ENCODE results near the gene OGFOD1. TPM values are rescaled to one million over a fixed set of nuclear protein-coding genes. Genes with fewer than 3 reads are reported as not detected.
A peak's percentile ranks its signal among the peaks of the same experiment; 100 is the strongest.

OGFOD1 gene
- total RNA-seq (10 to 100 TPM; 19.9 to 26.1 TPM), total RNA-seq (31.5 to 83.1 reads per million in 2 donors)

DNA sequence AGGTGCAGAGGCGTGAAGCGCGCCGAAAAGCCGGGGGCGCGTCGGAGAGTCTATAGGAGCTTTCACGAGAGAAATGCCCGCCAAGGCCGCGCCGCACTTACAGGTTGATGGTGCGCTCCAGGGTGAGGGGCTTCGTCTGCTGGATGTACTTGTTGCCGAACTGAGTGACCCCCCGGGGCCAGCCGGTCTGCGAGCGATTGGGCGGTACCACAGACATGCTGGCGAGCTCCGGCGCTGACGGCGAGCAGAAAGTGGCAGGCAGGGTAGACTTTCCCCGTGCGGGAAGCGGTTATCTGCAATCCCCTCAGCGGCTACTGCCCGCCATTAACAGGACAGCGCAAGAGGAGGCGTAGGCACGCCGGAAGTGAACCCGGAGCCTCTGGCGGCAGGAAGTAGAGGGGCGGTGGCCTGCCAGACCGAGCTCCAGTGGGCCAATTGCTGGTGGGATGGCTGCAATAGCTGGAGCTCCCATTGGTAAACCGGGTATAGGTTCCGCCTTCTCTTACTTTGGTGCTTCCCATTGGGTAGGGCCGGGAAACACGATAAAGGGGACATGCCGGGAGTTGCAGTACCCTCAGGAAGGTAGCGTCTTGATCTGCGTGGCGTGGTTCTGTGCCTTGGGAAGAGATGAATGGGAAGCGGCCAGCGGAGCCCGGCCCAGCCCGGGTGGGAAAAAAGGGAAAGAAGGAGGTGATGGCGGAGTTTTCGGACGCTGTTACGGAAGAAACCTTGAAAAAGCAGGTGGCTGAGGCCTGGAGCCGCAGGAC is at the start of gene OGFOD1, which contains the start of gene NUDT21:
Gene OGFOD1 (plus strand): TSS at position 569 of the 767 bp plus-strand sequence. CDS start 59 bp downstream, at position 628.
Gene NUDT21 (minus strand): TSS at position 347 of the 767 bp plus-strand sequence. CDS start 130 bp downstream, at position 217.
- DNase-seq (peak; percentile 80 to 88 (median 83)), ATAC-seq (peak; percentile 98)
- Mint-ChIP-seq H3K36me3 (ENCODE audit: low read depth) (peaks cover 16% of the 10 kb centered on the region), H3K4me1 (peaks cover 42% of the 10 kb centered on the region), H3K27me3 (no peaks in the 10 kb centered on the region), H3K27ac (peak within 1 kb of the TSS; percentile 98), H3K4me3 (peak within 1 kb of the TSS; percentile 100)
- H3K9me3 ChIP-seq (ENCODE audit: control insufficient read depth, low read length, poor library complexity, severe bottlenecking) = no peaks in the 10 kb centered on the region

GRCh38 chr16:56405977-56406672 is 45.2 kb upstream of the OGFOD1 start:
- no peak for DNase-seq
- Mint-ChIP-seq H3K27me3 (no peaks in the 10 kb centered on the region), H3K4me1 (peaks cover 2% of the 10 kb centered on the region), H3K36me3 (ENCODE audit: low read depth) (peaks cover 9% of the 10 kb centered on the region), H3K4me3 (no peak overlapping the region), H3K27ac (no peak overlapping the region)
- no peaks in the 10 kb centered on the region for H3K9me3 ChIP-seq (ENCODE audit: control insufficient read depth, low read length, poor library complexity, severe bottlenecking)
- ATAC-seq = no peak

- Mint-ChIP-seq H3K27ac (no peak overlapping the region), H3K27me3 (no peaks in the 10 kb centered on the region), H3K4me1 (peaks cover 4% of the 10 kb centered on the region), H3K36me3 (ENCODE audit: low read depth) (peaks cover 5% of the 10 kb centered on the region), H3K4me3 (no peak overlapping the region)
- DNase-seq = no peak
- no peaks in the 10 kb centered on the region for H3K9me3 ChIP-seq (ENCODE audit: control insufficient read depth, low read length, poor library complexity, severe bottlenecking)
- ATAC-seq = no peak
Observed at GRCh38 chr16:56408379-56409098, 42.8 kb upstream of the OGFOD1 start.

DNA sequence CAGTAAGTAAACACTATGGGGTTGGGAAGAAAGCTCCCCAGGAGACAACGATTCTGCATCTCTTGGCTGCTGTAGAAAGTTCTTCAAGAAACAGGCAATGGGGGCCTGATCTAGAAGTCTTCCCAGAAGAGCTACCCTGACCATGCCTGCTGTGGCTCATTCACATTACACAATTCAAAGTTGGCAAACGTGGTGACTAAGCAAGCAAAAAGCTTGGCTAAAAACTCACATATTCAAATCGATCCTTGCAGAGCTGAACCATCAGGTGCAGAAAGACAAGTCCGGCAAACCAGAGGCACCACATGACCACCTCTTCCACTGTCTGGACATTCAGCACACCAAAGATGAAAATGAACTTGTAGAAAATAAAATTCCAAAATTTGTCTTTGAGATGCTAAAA is 42.2 kb upstream of the OGFOD1 start:
- Mint-ChIP-seq H3K36me3 (ENCODE audit: low read depth) (peaks cover 6% of the 10 kb centered on the region), H3K4me3 (no peak overlapping the region), H3K27me3 (no peaks in the 10 kb centered on the region), H3K4me1 (peaks cover 5% of the 10 kb centered on the region), H3K27ac (no peak overlapping the region)
- H3K9me3 ChIP-seq (ENCODE audit: control insufficient read depth, low read length, poor library complexity, severe bottlenecking) = no peaks in the 10 kb centered on the region
- no peak for ATAC-seq
- no peak for DNase-seq

- no peak for DNase-seq
- Mint-ChIP-seq H3K4me1 (peaks cover 13% of the 10 kb centered on the region), H3K27me3 (no peaks in the 10 kb centered on the region), H3K4me3 (no peak overlapping the region), H3K36me3 (ENCODE audit: low read depth) (peaks cover 6% of the 10 kb centered on the region), H3K27ac (no peak overlapping the region)
- ATAC-seq = no peak
- H3K9me3 ChIP-seq (ENCODE audit: control insufficient read depth, low read length, poor library complexity, severe bottlenecking) = no peaks in the 10 kb centered on the region
Observed at GRCh38 chr16:56411123-56411522, 40.2 kb upstream of the OGFOD1 start.

GRCh38 chr16:56411624-56412023 is 39.7 kb upstream of the OGFOD1 start:
- Mint-ChIP-seq H3K27me3 (no peaks in the 10 kb centered on the region), H3K4me3 (no peak overlapping the region), H3K27ac (no peak overlapping the region), H3K36me3 (ENCODE audit: low read depth) (peaks cover 6% of the 10 kb centered on the region), H3K4me1 (peaks cover 13% of the 10 kb centered on the region)
- DNase-seq (no peak), ATAC-seq (no peak)
- H3K9me3 ChIP-seq (ENCODE audit: control insufficient read depth, low read length, poor library complexity, severe bottlenecking) = no peaks in the 10 kb centered on the region

DNA sequence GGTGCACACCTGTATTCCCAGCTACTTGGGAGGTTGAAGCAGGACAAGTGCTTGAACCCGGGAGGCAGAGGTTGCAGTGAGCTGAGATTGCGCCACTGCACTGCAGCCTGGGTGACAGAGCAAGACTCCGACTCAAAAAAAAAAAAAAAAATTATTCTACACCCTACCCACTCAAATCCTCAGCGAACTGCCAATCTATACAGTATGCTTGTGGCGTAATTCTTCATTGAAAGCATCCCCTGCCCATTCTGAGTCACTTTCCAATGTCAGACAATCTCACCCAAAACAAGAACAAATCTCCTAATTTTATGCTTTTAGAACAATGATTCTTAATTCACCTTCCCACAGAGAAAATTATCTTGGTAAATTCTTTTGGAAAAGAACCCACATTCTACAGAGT is 38.0 kb upstream of the OGFOD1 start:
- H3K9me3 ChIP-seq (ENCODE audit: control insufficient read depth, low read length, poor library complexity, severe bottlenecking) = no peaks in the 10 kb centered on the region
- Mint-ChIP-seq H3K27ac (no peak overlapping the region), H3K36me3 (ENCODE audit: low read depth) (peaks cover 4% of the 10 kb centered on the region), H3K4me1 (peaks cover 12% of the 10 kb centered on the region), H3K27me3 (no peaks in the 10 kb centered on the region), H3K4me3 (no peak overlapping the region)
- DNase-seq (no peak), ATAC-seq (no peak)

DNA sequence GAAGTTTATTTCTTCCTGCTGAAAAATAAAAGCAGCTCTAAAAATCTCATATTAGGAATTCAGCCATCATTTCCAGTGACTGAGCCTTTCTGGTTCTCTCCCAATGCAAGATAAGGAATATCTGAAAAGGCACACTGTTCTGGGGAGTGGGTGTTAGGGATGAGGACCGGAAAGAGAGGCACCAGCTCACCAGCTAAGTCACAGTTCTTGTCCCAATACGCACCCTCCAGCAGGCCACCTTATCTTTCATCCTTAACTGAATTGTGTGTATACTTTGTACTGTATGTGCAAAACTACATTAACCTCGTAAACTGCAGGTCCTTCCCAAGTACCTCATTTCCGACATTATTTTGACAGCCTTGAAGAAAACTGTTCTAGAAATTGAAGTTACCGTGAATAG is 37.0 kb upstream of the OGFOD1 start:
- Mint-ChIP-seq H3K4me3 (no peak overlapping the region), H3K36me3 (ENCODE audit: low read depth) (peaks cover 2% of the 10 kb centered on the region), H3K4me1 (peaks cover 11% of the 10 kb centered on the region), H3K27ac (no peak overlapping the region), H3K27me3 (no peaks in the 10 kb centered on the region)
- ATAC-seq (no peak), DNase-seq (no peak)
- H3K9me3 ChIP-seq (ENCODE audit: control insufficient read depth, low read length, poor library complexity, severe bottlenecking) = no peaks in the 10 kb centered on the region

GRCh38 chr16:56415875-56416274 is 35.5 kb upstream of the OGFOD1 start:
- no peak for ATAC-seq
- H3K27ac Mint-ChIP-seq = no peak overlapping the region

DNA sequence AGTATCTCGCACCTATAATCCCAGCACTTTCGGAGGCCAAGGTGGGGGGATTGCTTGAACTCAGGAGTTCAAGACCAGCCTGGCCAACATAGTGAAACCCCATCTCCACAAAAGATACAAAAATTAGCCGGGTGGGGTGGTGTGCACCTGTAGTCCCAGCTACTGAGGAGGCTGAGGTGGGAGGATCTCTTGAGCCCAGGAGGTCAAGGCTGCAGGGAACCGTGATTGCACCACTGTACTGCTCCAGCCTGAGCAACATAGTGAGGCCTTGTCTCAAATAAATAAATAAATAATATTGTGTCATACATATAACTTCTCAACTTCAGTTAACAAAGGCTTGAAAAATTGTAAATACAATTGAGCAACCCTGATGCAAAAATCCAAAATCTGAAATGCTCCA is 34.2 kb upstream of the OGFOD1 start:
- Mint-ChIP-seq H3K4me1 (peaks cover 23% of the 10 kb centered on the region), H3K4me3 (no peak overlapping the region), H3K27me3 (no peaks in the 10 kb centered on the region), H3K27ac (no peak overlapping the region), H3K36me3 (ENCODE audit: low read depth) (peaks cover 2% of the 10 kb centered on the region)
- ATAC-seq = no peak
- no peaks in the 10 kb centered on the region for H3K9me3 ChIP-seq (ENCODE audit: control insufficient read depth, low read length, poor library complexity, severe bottlenecking)
- no peak for DNase-seq

More at GRCh38 chr16:56415875-56416274, 35.5 kb upstream of the OGFOD1 start:
- no peak overlapping the region for H3K4me3 Mint-ChIP-seq
- peaks cover 2% of the 10 kb centered on the region for H3K36me3 Mint-ChIP-seq (ENCODE audit: low read depth)
- H3K27me3 Mint-ChIP-seq = no peaks in the 10 kb centered on the region
- peaks cover 19% of the 10 kb centered on the region for H3K4me1 Mint-ChIP-seq
- no peak for DNase-seq
- H3K9me3 ChIP-seq (ENCODE audit: control insufficient read depth, low read length, poor library complexity, severe bottlenecking) = no peaks in the 10 kb centered on the region

DNA sequence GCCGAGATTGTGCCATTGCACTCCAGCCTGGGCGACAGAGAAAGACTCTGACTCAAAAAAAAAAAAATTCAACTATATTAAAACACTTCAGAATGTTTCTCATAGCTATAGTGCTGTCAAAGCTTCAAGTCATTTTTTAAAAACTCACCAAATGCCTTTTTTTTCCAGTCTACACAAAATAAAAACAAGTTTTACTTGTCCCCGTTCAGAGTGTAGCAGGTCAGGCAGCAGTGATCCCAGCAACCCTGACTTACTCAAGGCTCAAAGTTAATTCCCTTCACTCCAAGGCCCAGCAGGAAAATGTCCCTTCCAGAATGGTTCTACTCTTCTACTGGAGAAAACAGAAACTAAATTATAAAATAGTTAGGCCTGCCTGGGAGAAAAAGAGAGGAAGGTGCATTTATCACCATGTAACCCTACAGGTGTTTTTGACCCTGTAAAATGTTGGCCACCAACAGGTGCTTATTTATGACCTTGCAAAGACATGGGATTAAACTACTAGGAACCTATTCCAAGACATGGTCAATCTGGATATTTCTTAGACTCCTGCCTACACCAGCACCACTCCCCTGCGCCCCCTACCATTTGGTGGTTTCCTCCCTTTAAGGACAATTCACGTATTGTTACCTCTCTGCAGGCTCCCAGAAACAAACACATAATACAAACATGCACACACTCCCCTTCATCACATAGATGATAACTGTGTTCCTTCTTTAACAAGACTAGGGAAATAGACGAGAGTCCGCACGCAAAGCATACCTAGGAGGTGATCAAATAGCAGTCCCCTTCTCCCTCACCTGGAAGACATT is 31.4 kb upstream of the OGFOD1 start:
- H3K27me3 Mint-ChIP-seq = no peaks in the 10 kb centered on the region
- H3K9me3 ChIP-seq (ENCODE audit: control insufficient read depth, low read length, poor library complexity, severe bottlenecking) = no peaks in the 10 kb centered on the region
- H3K4me3 Mint-ChIP-seq = no peak overlapping the region
- peak overlapping the region; percentile 37 for H3K27ac Mint-ChIP-seq
- peaks cover 40% of the 10 kb centered on the region for H3K4me1 Mint-ChIP-seq
- H3K36me3 Mint-ChIP-seq (ENCODE audit: low read depth) = no peaks in the 10 kb centered on the region
- ATAC-seq (no peak), DNase-seq (no peak)

DNA sequence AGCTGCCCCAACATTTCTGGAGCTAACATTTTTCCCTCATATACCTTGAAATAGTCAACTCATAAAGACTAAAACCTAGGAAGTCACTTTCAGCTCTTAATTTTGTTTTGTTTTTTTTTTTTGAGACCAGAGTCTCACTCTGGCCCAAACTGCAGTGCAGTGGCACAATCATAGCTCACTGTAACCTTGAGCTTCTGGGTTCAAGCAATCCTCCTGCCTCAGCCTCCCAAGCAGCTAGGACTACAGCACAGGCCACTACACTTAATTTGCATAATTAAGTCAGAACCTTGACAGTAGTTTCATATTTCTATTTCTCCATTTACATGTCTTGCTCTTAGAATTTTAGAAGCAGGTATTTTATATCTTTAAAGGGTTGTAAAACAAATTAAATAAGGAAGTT is 30.7 kb upstream of the OGFOD1 start:
- Mint-ChIP-seq H3K27me3 (no peaks in the 10 kb centered on the region), H3K4me1 (peaks cover 36% of the 10 kb centered on the region)
- no peak for ATAC-seq

More for the DNA sequence above, 30.7 kb upstream of the OGFOD1 start:
- Mint-ChIP-seq H3K36me3 (ENCODE audit: low read depth) (no peaks in the 10 kb centered on the region), H3K4me3 (no peak overlapping the region), H3K27ac (peak overlapping the region; percentile 37)
- no peaks in the 10 kb centered on the region for H3K9me3 ChIP-seq (ENCODE audit: control insufficient read depth, low read length, poor library complexity, severe bottlenecking)
- DNase-seq = no peak
